ENCODE measurements around the gene SKP1. TPM values are rescaled to one million over a fixed set of nuclear protein-coding genes. Genes with fewer than 3 reads are reported as not detected.
"Not testable (repeated sequence)": the region's sequence is repeated elsewhere in the genome, so short reads cannot be mapped to it uniquely, and the experiment has no call there.

The SKP1 gene
- total RNA-seq, 3 donors from 2014 or later (not counting 1 experiment from before 2014, with no cell fraction given), result 301 to 338 (median 315) TPM

DNA sequence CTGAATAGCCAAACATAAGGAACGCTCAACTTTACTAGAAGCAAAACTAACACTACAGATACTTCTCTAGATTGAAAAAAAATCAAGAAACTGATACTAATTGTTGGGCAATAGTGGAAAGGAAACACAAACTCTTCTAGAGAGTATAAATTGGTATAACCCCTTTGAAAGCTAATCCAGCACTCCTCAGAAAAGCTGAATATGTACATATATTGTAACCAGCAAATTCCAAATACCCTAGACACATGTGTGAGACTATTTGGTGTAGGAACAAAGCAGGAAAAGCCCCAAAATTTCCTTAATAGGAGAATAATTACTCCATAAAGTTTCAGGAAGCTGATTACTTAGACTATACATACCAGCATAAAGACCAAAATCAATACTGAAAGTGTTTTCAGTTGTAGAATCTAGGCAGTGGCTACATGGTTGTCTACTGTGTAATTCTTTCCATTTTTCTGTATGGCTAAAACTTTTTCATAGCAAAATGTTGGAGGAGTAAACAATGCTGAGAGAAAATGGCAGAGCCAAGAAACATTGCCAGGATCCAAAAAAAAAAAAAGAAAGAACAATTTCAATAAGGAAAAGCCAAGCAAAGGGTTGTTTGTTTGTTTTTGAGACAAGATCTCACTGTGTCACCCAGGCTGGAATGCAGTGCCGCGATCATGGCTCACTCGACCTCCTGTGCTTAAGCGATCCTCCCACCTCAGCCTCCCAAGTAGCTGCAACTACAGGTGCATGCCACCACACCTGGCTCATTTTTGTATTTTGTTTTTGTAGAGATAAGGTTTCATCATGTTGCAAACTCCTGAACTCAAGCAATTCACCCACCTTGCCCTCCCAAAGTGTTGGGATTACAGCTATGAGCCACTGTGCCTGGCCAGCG is 15.0 kb downstream of the SKP1 start:
- no peak overlapping the region for H3K4me3 ChIP-seq (ENCODE audit: low read length)
- Mint-ChIP-seq H3K4me3 (no peak overlapping the region), H3K9me3 (no peaks in the 10 kb centered on the region), H3K27me3 (ENCODE audit: low read depth in 2 of 2) (no peaks in the 10 kb centered on the region), H3K4me1 (peaks cover 18 to 36% of the 10 kb centered on the region in 2 donors), H3K36me3 (peaks cover 32% of the 10 kb centered on the region), H3K27ac (no peak overlapping the region)
- H3K9me3 ChIP-seq (ENCODE audit: control insufficient read depth, insufficient read depth, low read length), result no peaks in the 10 kb centered on the region
- intact Hi-C loops (cut with micrococcal nuclease), result no loop called here
- H3K27ac ChIP-seq (ENCODE audit: low read length), result no peak overlapping the region
- TF ChIP-seq, protein P1, sequence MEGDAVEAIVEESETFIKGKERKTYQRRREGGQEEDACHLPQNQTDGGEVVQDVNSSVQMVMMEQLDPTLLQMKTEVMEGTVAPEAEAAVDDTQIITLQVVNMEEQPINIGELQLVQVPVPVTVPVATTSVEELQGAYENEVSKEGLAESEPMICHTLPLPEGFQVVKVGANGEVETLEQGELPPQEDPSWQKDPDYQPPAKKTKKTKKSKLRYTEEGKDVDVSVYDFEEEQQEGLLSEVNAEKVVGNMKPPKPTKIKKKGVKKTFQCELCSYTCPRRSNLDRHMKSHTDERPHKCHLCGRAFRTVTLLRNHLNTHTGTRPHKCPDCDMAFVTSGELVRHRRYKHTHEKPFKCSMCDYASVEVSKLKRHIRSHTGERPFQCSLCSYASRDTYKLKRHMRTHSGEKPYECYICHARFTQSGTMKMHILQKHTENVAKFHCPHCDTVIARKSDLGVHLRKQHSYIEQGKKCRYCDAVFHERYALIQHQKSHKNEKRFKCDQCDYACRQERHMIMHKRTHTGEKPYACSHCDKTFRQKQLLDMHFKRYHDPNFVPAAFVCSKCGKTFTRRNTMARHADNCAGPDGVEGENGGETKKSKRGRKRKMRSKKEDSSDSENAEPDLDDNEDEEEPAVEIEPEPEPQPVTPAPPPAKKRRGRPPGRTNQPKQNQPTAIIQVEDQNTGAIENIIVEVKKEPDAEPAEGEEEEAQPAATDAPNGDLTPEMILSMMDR (IDR thresholded peaks at IDR 0.05), result no peak
- DNase-seq (no peak), ATAC-seq (no peak)
- WGBS (ENCODE audit: insufficient coverage), result 95% methylated on average over 5 of the region's 6 CpGs
- H3K36me3 ChIP-seq (ENCODE audit: control insufficient read depth, insufficient read depth, low read length), result peaks cover 71% of the 10 kb centered on the region
- no peaks in the 10 kb centered on the region for H3K27me3 ChIP-seq (ENCODE audit: control insufficient read depth, insufficient read depth, low read length)
- H3K4me1 ChIP-seq (ENCODE audit: control insufficient read depth, insufficient read depth, low read length), result no peaks in the 10 kb centered on the region

DNA sequence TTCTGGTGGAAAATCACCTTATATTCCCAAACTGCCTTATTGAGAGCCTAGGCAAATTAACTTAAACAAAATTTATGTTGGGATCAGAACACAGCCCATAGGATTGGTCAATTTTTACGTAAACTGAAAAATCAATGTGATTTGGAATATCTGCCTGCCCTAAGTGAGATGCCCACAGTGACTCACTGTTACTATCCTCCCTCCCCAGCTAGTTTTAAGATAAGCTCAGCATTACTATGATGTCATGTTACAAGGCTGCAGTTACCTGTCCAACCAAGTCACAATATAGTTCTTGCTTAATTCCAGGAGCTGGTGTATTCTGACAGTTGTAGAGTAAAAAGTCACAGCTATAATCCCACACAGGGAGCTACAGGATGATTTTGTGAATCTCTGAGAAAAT is 23.1 kb downstream of the SKP1 start:
- peaks cover 29 to 30% of the 10 kb centered on the region in 2 donors for H3K4me1 Mint-ChIP-seq
- Histone ChIP-seq H3K4me3 (ENCODE audit: low read length) (no peak overlapping the region), H3K36me3 (ENCODE audit: control insufficient read depth, insufficient read depth, low read length) (peaks cover 70% of the 10 kb centered on the region), H3K9me3 (ENCODE audit: control insufficient read depth, insufficient read depth, low read length) (no peaks in the 10 kb centered on the region), H3K27ac (ENCODE audit: low read length) (no peak overlapping the region), H3K4me1 (ENCODE audit: control insufficient read depth, insufficient read depth, low read length) (no peaks in the 10 kb centered on the region), H3K27me3 (ENCODE audit: control insufficient read depth, insufficient read depth, low read length) (no peaks in the 10 kb centered on the region)
- WGBS (ENCODE audit: insufficient coverage), result 100% methylated on average over 1 of the region's 1 CpG
- intact Hi-C loops (cut with micrococcal nuclease), result no loop called here
- no peaks in the 10 kb centered on the region for H3K9me3 Mint-ChIP-seq
- TF ChIP-seq, protein P1 (IDR thresholded peaks at IDR 0.05), result no peak
- peak in 1 of 3 donors; percentile 32 for ATAC-seq
- no peak for DNase-seq
- H3K36me3 Mint-ChIP-seq, result peaks cover 9% of the 10 kb centered on the region
- no peak overlapping the region for H3K4me3 Mint-ChIP-seq
- H3K27me3 Mint-ChIP-seq (ENCODE audit: low read depth in 2 of 2), result no peaks in the 10 kb centered on the region
- H3K27ac Mint-ChIP-seq, result peak overlapping the region; percentile 19 to 56

DNA sequence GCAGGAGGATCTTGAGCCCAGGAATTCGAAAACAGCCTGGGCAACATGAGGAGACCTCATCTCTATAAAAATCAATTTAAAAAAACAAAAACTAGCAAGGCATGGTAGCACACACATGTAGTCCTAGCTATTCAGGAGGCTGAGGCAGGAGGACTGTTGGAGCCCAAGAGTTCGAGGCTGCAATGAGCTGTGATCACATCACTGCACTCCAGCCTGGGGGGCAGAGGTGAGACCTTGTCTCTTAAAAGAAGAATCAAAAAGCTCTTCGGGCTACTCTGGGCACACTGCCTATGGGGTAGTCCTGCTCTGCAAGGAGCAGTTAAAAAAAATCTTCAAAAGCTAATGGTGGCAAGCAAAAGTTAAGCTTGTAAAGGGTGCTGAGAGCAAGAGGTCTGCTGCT is 23.5 kb downstream of the SKP1 start:
- DNase-seq, result no peak
- Mint-ChIP-seq H3K27ac (peak overlapping the region; percentile 19 to 56), H3K36me3 (peaks cover 8% of the 10 kb centered on the region), H3K4me1 (peaks cover 28 to 30% of the 10 kb centered on the region in 2 donors), H3K9me3 (no peaks in the 10 kb centered on the region), H3K4me3 (no peak overlapping the region), H3K27me3 (ENCODE audit: low read depth in 2 of 2) (no peaks in the 10 kb centered on the region)
- no peaks in the 10 kb centered on the region for H3K27me3 ChIP-seq (ENCODE audit: control insufficient read depth, insufficient read depth, low read length)
- no peaks in the 10 kb centered on the region for H3K9me3 ChIP-seq (ENCODE audit: control insufficient read depth, insufficient read depth, low read length)
- no peaks in the 10 kb centered on the region for H3K4me1 ChIP-seq (ENCODE audit: control insufficient read depth, insufficient read depth, low read length)
- no peak overlapping the region for H3K4me3 ChIP-seq (ENCODE audit: low read length)
- WGBS (ENCODE audit: insufficient coverage), result 95% methylated on average over 3 of the region's 3 CpGs
- TF ChIP-seq, protein P1 (IDR thresholded peaks at IDR 0.05), result no peak
- H3K36me3 ChIP-seq (ENCODE audit: control insufficient read depth, insufficient read depth, low read length), result peaks cover 68% of the 10 kb centered on the region
- no peak for ATAC-seq
- no peak overlapping the region for H3K27ac ChIP-seq (ENCODE audit: low read length)
- intact Hi-C loops (cut with micrococcal nuclease), result no loop called here

DNA sequence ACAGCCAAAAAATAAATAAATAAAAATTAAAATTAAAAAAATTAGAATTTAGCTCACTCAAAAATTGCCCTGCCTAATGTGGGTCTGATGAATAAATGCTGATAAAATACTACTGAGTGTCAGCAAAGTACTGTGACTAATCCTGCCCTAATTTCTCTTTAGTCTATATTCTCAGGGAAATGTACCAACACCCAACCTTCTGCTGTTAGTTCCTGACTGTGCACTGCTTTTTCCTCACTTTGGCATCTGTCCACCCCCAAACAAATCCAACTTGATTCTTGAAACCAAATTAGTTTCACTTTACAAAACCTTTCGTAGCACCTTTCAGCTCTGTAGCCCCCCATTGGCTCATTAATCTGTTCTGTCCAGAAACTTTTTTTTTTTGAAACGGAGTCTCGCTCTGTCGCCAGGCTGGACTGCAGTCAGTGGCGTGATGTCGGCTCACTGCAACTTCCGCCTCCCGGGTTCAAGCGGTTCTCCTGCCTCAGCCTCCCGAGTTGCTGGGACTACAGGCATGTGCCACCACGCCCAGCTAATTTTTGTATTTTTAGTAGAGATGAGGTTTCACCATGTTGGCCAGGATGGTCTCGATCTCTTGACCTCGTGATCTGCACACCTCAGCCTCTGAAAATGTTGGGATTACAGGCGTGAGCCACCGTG is 24.4 kb downstream of the SKP1 start:
- 97% methylated on average over 14 of the region's 15 CpGs for WGBS (ENCODE audit: insufficient coverage)
- not testable (repeated sequence) for H3K4me3 ChIP-seq (ENCODE audit: low read length); H3K4me1 ChIP-seq (ENCODE audit: control insufficient read depth, insufficient read depth, low read length)

More for the DNA sequence above, 24.4 kb downstream of the SKP1 start:
- H3K27me3 ChIP-seq (ENCODE audit: control insufficient read depth, insufficient read depth, low read length); ATAC-seq; H3K36me3 Mint-ChIP-seq; H3K27ac ChIP-seq (ENCODE audit: low read length); H3K9me3 ChIP-seq (ENCODE audit: control insufficient read depth, insufficient read depth, low read length); H3K9me3 Mint-ChIP-seq; intact Hi-C loops (cut with micrococcal nuclease); H3K27me3 Mint-ChIP-seq (ENCODE audit: low read depth in 2 of 2); DNase-seq: not testable (repeated sequence)
- Mint-ChIP-seq H3K4me3 (peak overlapping the region; percentile 18), H3K4me1 (peaks cover 22 to 27% of the 10 kb centered on the region in 2 donors), H3K27ac (peak overlapping the region; percentile 19 to 77)
- H3K36me3 ChIP-seq (ENCODE audit: control insufficient read depth, insufficient read depth, low read length), result peaks cover 64% of the 10 kb centered on the region

Measured in natural killer cell (primary cell).